Measurements from ENCODE around the gene NBPF1.
"Not testable (repeated sequence)": the region's sequence is repeated elsewhere in the genome, so short reads cannot be mapped to it uniquely, and the experiment has no call there.

NBPF1 gene

GRCh38 chr1:16605532-16606505 lies 7.5 kb downstream of the NBPF1 start:
- DNase-seq = no peak

GRCh38 chr1:16605213-16605525 lies 8.2 kb downstream of the NBPF1 start:
- no peak for DNase-seq

- not testable (repeated sequence) for DNase-seq
Measured at GRCh38 chr1:16604514-16605212, 8.7 kb downstream of the NBPF1 start.

- DNase-seq = not testable (repeated sequence)
Measured at GRCh38 chr1:16603623-16604022, 9.7 kb downstream of the NBPF1 start.

GRCh38 chr1:16602336-16603011 lies 10.9 kb downstream of the NBPF1 start:
- not testable (repeated sequence) for DNase-seq

DNA sequence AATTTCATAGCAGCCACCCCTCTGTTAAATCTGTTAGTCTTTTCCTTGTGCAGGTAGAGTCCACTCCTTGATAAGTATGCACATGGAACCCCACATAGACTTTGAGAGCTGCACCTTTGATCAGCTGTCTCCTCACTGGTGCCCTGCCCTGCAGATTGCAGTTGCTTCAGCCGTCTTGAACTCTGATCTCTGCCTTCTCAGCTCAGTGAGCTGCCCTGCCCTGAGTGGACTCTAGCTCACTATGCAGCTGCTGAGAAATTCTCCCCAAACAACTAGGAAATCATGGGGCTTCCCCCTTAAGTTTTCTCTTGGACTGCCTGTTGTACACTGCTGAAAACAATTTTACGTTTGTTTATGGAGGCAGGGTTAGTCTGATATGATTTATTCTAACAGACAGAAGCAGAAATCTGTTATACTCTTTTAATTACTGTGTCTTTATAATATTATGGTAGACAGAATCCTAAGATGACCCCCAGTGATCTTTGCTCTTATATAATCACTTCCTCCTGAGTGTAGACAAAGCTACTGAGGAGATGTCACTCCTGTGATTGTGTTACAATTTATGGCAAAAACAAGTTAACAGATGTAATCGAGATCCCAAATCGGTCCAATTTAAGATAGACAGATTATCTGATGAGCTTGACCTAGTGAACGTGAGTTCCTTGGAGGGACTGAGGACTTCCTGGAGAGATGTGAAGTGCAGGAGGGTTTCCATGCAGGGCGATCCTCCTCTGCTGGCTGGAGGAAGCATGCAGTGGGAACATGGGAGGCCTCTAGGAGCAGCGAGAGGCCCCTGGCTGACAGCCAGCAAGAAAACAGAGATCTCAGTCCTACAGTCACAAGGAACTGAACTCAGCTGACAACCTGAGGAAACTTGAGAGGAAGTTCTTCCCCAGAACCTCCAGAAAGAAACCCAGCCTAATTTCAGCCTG lies 12.2 kb downstream of the NBPF1 start:
- not testable (repeated sequence) for DNase-seq

DNA sequence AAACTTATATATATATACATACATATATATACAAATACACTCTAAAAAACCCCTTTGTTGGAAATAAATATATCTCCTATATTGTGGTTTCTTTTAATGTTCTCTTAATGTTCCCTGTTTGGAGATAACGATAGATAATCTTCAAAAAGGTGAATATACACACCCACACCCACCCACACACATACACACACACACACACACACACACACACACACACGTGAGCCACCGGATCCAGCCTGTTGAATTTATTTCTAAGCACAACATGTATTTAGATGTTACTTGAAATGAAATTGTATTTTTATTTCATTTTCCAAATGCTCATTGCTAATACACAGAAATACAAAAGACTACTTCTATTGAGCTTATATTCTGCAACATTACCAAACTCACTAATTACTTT lies 14.0 kb downstream of the NBPF1 start:
- DNase-seq = not testable (repeated sequence)

- DNase-seq = not testable (repeated sequence)
Measured at GRCh38 chr1:16595216-16595615, 18.1 kb downstream of the NBPF1 start.

GRCh38 chr1:16591845-16592244 lies 21.5 kb downstream of the NBPF1 start:
- not testable (repeated sequence) for DNase-seq

GRCh38 chr1:16588081-16588480 lies 25.3 kb downstream of the NBPF1 start:
- DNase-seq = not testable (repeated sequence)

DNA sequence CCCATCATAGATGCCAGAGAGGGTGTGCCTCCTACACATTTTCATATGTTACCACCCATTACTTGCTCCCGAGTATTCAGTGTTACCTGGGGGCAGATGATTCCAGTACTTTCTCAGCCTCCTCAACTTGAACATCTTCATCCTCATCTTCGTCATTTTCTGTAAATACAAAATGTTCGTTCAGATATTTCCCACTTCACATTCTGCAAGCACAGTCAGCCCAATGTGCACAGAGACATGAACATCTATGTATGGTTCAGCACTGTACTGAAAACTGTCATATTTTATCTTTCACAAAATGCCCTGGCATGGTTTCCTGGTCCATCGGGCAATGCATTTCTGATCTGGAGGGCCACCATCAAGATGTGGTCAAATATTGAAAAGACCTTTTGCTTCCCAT lies 25.7 kb downstream of the NBPF1 start:
- DNase-seq = not testable (repeated sequence)

- not testable (repeated sequence) for DNase-seq
Measured at GRCh38 chr1:16565324-16565723, 48.0 kb downstream of the NBPF1 start.

- DNase-seq = not testable (repeated sequence)
Measured at GRCh38 chr1:16561035-16561434, 52.3 kb downstream of the NBPF1 start.

DNA sequence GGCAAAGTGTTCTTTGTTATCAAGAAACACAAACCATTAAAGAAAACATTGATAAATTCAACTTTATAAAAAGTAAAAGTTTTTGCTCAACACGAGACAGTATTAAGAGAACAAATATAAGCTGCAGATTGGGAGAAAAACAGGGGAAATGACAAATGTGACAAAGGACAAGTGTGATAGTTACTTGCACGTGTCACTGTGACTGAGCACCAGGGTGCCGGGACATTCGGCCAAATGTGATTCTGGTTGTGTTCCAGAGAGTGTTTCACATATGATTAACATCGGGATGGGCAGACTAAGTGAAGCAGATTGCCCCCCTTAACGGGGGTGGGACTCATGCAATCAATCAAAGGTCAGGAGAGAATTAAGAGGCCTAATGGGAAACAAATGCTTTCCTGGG lies 52.9 kb downstream of the NBPF1 start:
- not testable (repeated sequence) for DNase-seq

DNA sequence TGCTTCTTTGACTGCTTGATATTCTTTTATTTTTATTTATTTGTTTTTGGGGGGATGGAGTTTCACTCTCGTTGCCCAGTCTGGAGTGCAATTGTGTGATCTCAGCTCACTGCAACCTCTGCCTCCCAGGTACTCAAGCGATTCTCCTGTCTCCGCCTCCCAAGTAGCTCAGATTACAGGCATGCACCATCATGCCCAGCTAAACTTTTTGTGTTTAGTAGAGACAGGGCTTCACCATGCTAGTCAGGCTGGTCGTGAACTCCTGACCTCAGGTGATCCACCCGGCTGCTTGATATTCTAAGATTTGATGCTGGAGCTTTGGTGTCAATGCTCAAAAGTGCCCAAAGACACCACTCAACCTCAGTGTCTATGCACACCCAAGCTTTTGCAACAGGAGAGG lies 53.7 kb downstream of the NBPF1 start:
- not testable (repeated sequence) for DNase-seq

- not testable (repeated sequence) for DNase-seq
Measured at GRCh38 chr1:16557034-16557433, 56.3 kb downstream of the NBPF1 start.

- DNase-seq = not testable (repeated sequence)
Measured at GRCh38 chr1:16553244-16553643, 60.1 kb downstream of the NBPF1 start.

DNA sequence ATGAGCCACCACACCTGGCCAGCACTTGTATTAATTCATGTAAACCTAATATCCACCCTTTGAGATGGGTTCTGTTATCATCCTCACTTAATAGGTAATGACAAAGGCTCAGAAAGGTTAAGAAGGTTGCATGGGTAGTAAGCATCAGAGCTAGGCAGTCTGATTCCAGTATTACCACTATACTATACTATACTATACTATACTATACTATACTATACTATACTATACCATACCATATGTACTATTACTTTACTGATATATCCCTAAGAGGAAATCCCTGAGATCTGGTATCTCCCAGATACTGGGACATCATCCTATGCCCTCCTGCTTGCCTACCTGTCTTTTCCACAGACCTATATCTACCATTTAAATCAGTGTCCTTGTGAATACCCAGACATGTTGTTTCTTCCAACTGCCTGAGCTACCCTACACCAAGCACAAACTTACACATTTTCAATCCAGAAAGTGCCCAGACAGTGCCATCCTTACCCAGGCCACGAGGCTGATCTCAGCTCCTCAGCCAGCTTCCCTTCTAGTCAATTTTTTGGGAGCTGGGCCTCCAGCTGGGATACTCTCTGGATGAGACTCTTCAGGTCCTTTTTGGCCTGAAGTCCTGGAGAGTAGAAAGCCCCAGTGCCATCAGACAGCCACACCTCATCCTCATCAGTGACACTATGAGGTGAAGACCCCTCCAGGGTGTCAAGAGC lies 63.0 kb downstream of the NBPF1 start:
- DNase-seq = not testable (repeated sequence)

DNA sequence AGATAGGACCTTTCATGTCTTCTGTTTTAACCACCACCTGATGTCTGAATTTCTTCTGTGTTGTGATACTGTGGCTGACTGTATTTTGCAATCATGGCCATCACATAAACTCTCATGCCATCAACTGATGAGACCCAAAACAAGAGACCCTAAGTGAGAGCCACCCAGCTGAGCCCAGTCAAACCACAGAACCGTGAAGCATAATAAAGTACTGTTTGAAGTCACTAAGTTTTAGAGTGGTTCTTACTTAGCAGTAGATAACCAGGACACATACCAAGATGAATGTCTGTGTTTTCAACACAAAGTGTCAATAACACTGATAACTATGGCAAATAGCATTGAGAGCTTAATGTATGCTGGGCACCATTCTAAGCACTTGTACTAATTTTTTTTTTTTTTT lies 63.8 kb downstream of the NBPF1 start:
- not testable (repeated sequence) for DNase-seq

- DNase-seq = not testable (repeated sequence)
Measured at GRCh38 chr1:16547502-16548241, 65.7 kb downstream of the NBPF1 start.

- not testable (repeated sequence) for DNase-seq
Measured at GRCh38 chr1:16545682-16546095, 67.7 kb downstream of the NBPF1 start.
